ENCODE data around the gene NKX3-2.

Gene NKX3-2

GRCh38 chr4:13524504-13525243 lies 19.6 kb downstream of the NKX3-2 start:
- in situ Hi-C loops (cut with HindIII; ENCODE audit: low pct_unique_long_range_greater_than_20kb, low sequenced_read_pairs), result no loop called here
- no peak for DNase-seq (ENCODE audit: low read depth in 1 of 2, low spot score in 1 of 2)
- no peak for TF ChIP-seq JUND (IDR thresholded peaks at IDR 0.05; ENCODE audit: low read depth)

DNA sequence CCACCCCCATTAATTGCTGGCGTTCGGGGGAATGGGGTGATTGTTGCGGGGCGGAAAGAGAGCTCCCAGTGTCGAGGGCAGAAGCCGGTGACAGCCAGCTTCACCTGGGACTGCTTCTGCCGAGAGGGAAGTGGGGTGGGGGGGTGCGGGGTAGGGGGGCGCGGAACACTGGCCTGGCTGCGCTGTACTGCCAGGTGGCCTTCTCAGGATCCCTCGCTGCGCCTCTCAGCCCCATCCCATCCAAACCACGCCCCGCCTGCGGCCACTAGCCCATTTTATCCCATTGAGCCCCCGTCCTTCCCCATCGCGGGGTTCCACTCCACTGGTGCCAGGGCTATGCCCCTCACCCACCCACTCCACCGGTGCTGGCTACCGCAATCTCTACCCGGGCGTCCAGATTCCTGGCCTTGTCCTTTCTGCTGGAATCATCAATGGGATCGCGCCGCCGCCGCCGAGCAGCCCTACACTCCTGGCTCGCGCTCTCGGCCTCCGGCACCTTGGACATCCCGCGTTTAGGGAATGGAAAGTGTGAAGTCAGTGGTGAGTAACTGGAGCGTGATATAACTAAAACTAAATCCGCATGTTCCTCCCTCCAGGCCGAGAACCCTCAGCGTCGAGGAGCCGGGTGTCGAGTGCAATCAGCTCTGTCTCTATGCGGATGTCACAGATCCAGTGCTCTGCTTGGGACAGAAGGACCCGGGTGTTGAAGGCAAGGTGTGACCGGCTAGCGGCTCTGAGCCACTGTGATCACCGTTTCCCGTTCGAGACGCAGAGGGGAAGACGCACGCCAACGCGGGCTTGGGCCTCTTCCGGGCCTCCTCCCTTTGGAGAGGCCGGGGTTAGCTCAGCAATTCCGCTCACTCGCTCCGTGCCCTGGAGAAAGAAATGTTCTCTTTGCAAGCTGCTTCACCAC lies 20.5 kb downstream of the NKX3-2 start:
- DNase-seq (ENCODE audit: low read depth in 1 of 2, low spot score in 1 of 2), result no peak
- in situ Hi-C loops (cut with HindIII; ENCODE audit: low pct_unique_long_range_greater_than_20kb, low sequenced_read_pairs), result no loop called here
- no peak for TF ChIP-seq JUND (IDR thresholded peaks at IDR 0.05; ENCODE audit: low read depth)

DNA sequence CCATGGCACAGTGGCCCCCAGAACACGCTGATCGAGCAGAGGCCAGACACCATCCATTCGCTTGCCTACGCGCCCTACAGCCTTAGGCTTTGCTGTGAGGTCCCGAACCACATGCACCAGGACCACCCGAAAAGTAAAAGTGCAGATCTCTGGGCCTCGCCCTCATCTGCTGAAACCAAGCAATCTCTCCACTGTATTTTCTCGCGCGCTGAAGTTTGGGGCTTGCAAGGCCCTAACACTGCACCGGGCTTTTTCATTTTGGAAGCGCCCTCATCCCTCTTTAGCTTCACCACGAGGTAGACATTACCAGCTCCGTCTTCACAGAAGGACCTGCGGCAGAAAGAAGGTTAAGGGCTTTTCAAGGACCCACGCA lies 21.2 kb downstream of the NKX3-2 start:
- TF ChIP-seq JUND (IDR thresholded peaks at IDR 0.05; ENCODE audit: low read depth), result no peak
- in situ Hi-C loops (cut with HindIII; ENCODE audit: low pct_unique_long_range_greater_than_20kb, low sequenced_read_pairs), result no loop called here
- no peak for DNase-seq (ENCODE audit: low read depth in 1 of 2, low spot score in 1 of 2)

- in situ Hi-C loops (cut with HindIII; ENCODE audit: low pct_unique_long_range_greater_than_20kb, low sequenced_read_pairs), result no loop called here
- DNase-seq (ENCODE audit: low read depth in 1 of 2, low spot score in 1 of 2), result no peak
- TF ChIP-seq JUND (IDR thresholded peaks at IDR 0.05; ENCODE audit: low read depth), result no peak
These were observed 21.8 kb downstream of the NKX3-2 start for GRCh38 chr4:13522282-13523104.

DNA sequence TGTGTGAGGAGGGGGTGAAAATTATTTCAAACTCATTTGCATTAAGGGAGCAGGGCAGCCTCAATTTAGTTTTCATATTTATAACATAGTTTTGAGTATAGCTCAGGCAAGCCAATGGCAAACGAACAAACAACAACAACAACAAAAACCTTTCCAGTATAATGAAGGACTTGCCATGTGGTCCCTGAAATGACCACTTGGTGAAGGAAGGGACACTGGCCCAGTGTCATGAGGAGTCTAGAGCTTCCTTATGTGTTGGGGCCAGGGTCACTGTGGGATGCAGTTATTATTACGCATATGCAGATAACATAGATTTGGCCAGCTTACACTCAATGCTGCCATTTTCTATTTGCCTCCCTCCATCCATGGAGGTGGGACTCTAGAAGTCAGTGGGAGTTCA lies 23.3 kb downstream of the NKX3-2 start:
- DNase-seq (ENCODE audit: low read depth in 1 of 2, low spot score in 1 of 2), result no peak
- no peak for TF ChIP-seq JUND (IDR thresholded peaks at IDR 0.05; ENCODE audit: low read depth)
- in situ Hi-C loops (cut with HindIII; ENCODE audit: low pct_unique_long_range_greater_than_20kb, low sequenced_read_pairs), result no loop called here

DNA sequence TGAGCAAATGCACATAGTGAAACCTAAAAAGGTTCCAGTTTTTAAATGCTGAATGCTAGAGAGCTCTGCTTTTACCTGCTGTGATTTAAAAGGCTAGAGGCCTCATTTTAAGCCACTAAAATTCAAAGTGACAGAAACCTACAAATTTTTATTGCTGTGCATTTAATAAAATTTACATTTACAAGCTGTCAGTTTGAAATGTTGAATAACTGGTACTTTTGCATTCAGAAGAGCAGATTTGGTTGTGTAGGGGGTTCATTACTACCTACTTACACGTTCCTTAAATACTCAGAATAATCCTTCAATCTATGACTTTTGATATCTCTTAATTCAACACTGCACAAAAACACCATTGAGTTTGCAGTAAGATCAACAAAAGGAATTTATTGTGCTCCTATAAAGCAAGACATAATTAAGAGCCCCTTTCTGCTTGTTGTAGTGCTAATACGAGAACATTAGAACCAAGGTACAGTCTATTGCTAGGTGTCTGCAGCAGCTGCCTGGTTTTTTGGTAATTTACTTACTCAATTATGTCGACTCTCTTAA lies 27.9 kb downstream of the NKX3-2 start:
- no peak for DNase-seq (ENCODE audit: low read depth in 1 of 2, low spot score in 1 of 2)
- TF ChIP-seq JUND (IDR thresholded peaks at IDR 0.05; ENCODE audit: low read depth), result no peak

GRCh38 chr4:13515268-13515667 lies 29.0 kb downstream of the NKX3-2 start:
- in situ Hi-C loops (cut with HindIII; ENCODE audit: low pct_unique_long_range_greater_than_20kb, low sequenced_read_pairs), result no loop called here
- no peak for TF ChIP-seq JUND (IDR thresholded peaks at IDR 0.05; ENCODE audit: low read depth)

More for the DNA sequence above, 27.9 kb downstream of the NKX3-2 start:
- in situ Hi-C loops (cut with HindIII; ENCODE audit: low pct_unique_long_range_greater_than_20kb, low sequenced_read_pairs), result no loop called here

DNA sequence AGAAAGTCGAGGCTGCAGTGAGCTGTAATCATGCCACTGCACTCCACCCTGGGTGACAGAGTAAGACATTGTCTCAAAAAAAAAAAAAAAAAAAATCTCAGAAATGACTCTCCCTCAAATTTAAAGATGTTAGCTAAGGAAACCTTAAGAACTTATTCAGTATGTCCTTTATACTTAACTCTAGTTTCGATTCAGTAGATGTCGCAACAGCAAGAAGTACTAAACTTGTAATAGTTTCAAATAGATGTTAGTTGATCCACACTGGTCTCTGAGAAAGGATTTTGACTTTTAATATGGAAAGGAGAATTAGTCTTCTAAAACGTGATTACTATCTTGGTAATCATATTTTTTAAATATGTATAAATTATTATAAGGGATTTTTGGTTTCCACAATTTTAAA lies 29.6 kb downstream of the NKX3-2 start:
- DNase-seq (ENCODE audit: low read depth in 1 of 2, low spot score in 1 of 2), result no peak
- in situ Hi-C loops (cut with HindIII; ENCODE audit: low pct_unique_long_range_greater_than_20kb, low sequenced_read_pairs), result no loop called here
- no peak for TF ChIP-seq JUND (IDR thresholded peaks at IDR 0.05; ENCODE audit: low read depth)

More at GRCh38 chr4:13515268-13515667, 29.0 kb downstream of the NKX3-2 start:
- no peak for DNase-seq (ENCODE audit: low read depth in 1 of 2, low spot score in 1 of 2)

DNA sequence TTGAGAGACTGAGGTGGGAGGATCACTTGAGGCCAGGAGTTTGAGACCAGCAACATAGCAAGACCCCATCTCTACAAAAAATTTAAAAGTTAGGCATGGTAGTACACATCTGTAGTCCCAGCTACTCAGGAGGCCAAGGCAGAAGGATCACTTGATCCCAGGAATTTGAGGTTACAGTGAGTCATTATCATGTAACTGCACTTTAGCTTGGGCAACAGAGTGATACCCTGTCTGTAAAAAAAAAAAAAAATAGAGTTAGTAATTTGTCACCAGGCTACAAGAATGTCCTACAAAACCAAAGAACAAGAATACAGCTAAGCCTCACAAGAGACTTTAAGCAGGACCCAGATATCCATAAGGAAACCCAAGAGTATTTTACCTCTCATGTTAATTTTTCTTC lies 33.2 kb downstream of the NKX3-2 start:
- no peak for DNase-seq (ENCODE audit: low read depth in 1 of 2, low spot score in 1 of 2)
- in situ Hi-C loops (cut with HindIII; ENCODE audit: low pct_unique_long_range_greater_than_20kb, low sequenced_read_pairs), result no loop called here
- no peak for TF ChIP-seq JUND (IDR thresholded peaks at IDR 0.05; ENCODE audit: low read depth)

GRCh38 chr4:13509442-13509841 lies 34.9 kb downstream of the NKX3-2 start:
- in situ Hi-C loops (cut with HindIII; ENCODE audit: low pct_unique_long_range_greater_than_20kb, low sequenced_read_pairs), result no loop called here
- TF ChIP-seq JUND (IDR thresholded peaks at IDR 0.05; ENCODE audit: low read depth), result no peak
- DNase-seq (ENCODE audit: low read depth in 1 of 2, low spot score in 1 of 2), result no peak

DNA sequence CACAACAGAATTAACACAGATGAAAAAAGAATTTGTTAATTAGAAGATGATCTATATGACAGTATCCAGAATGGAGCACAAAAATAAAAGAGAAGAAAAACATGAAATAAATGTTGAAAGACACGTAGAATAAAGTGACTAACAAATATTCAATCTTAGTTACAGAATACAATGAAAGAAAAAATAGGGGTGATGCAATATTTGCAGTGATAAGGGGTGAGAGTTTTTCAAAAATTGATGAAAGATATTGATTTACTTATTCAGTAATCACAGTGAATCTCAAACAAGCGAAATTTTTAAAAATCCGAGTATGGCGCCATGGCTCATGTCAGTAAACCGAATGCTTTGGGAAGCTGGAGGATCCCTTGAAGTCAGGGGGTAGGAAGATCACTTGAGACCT lies 39.9 kb downstream of the NKX3-2 start:
- TF ChIP-seq JUND (IDR thresholded peaks at IDR 0.05; ENCODE audit: low read depth), result no peak
- in situ Hi-C loops (cut with HindIII; ENCODE audit: low pct_unique_long_range_greater_than_20kb, low sequenced_read_pairs), result no loop called here
- no peak for DNase-seq (ENCODE audit: low read depth in 1 of 2, low spot score in 1 of 2)

DNA sequence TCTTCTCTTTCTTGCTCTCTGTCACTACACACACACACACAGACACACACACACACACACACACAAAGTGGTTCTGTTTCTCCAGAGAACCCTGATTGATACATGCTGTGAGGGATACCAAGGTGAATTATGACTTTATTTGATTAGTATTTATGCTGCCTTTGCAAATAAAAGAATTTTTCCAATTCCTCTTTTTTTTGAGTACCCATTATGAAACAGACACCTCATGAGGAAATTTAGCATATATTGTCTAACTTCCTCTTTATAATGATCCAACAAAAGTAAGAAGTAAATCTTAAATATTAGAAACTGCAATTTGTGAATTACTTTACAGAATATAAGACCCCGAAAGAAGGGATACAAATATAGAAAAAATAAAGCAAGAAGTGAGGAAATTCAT lies 45.8 kb downstream of the NKX3-2 start:
- in situ Hi-C loops (cut with HindIII; ENCODE audit: low pct_unique_long_range_greater_than_20kb, low sequenced_read_pairs), result no loop called here
- no peak for TF ChIP-seq JUND (IDR thresholded peaks at IDR 0.05; ENCODE audit: low read depth)
- no peak for DNase-seq (ENCODE audit: low read depth in 1 of 2, low spot score in 1 of 2)
